ENCODE data around the gene VAMP8. TPM values are rescaled to one million over a fixed set of nuclear protein-coding genes. Genes with fewer than 3 reads are reported as not detected.
A peak's percentile ranks its signal among the peaks of the same experiment; 100 is the strongest.
"Not testable (repeated sequence)": the region's sequence is repeated elsewhere in the genome, so short reads cannot be mapped to it uniquely, and the experiment has no call there.

The VAMP8 gene
- polyA plus RNA-seq, 1 experiment = 0.70 TPM

- POLR2A ChIA-PET = no interaction called here
- CTCF ChIA-PET = interaction anchor here (0.8 to 19.5 kb wide), 4 partner anchors 9 to 115 kb away, joined by 3 to 460 read pairs (median 40); partner anchors contain the start of gene SH2D6
- Histone ChIP-seq H3K4me3 (ENCODE audit: low read depth, low read length) (peak overlapping the region; percentile 98), H3K27me3 (ENCODE audit: control insufficient read depth, insufficient read depth, low read length) (no peaks in the 10 kb centered on the region), H3K36me3 (ENCODE audit: control insufficient read depth, insufficient read depth, low read length) (peaks cover 12% of the 10 kb centered on the region)
- DNase-seq (ENCODE audit: low read depth) = no peak
- TF ChIP-seq CTCF (IDR thresholded peaks at IDR 0.05; ENCODE audit: insufficient read depth, low read depth, low read length) = no peak
Measured at GRCh38 chr2:85541753-85542457, 35.5 kb upstream of the VAMP8 start.

GRCh38 chr2:85542777-85543176, 34.6 kb upstream of the VAMP8 start:
- Histone ChIP-seq H3K27me3 (ENCODE audit: control insufficient read depth, insufficient read depth, low read length) (no peaks in the 10 kb centered on the region), H3K36me3 (ENCODE audit: control insufficient read depth, insufficient read depth, low read length) (peaks cover 12% of the 10 kb centered on the region), H3K4me3 (ENCODE audit: low read depth, low read length) (no peak overlapping the region)
- TF ChIP-seq CTCF (IDR thresholded peaks at IDR 0.05; ENCODE audit: insufficient read depth, low read depth, low read length) = no peak
- CTCF ChIA-PET = interaction anchor here (7.8 to 19.5 kb wide), 2 partner anchors 8 to 116 kb away, joined by 77 to 460 read pairs; partner anchors contain the start of gene SH2D6
- DNase-seq (ENCODE audit: low read depth) = no peak
- POLR2A ChIA-PET = no interaction called here

GRCh38 chr2:85544254-85544691, 33.1 kb upstream of the VAMP8 start:
- CTCF ChIA-PET = interaction anchor here (1.1 to 19.5 kb wide), 2 partner anchors 118 to 153 kb away, joined by 3 to 460 read pairs; partner anchors contain the start of gene SH2D6
- POLR2A ChIA-PET = interaction anchor here (0.7 kb wide), 1 partner anchor 107 kb away, joined by 3 read pairs; no protein-coding TSS in a partner anchor
- H3K36me3 ChIP-seq (ENCODE audit: control insufficient read depth, insufficient read depth, low read length) = peaks cover 12% of the 10 kb centered on the region
- H3K27me3 ChIP-seq (ENCODE audit: control insufficient read depth, insufficient read depth, low read length); DNase-seq (ENCODE audit: low read depth); H3K4me3 ChIP-seq (ENCODE audit: low read depth, low read length): not testable (repeated sequence)

- H3K27me3 ChIP-seq (ENCODE audit: control insufficient read depth, insufficient read depth, low read length); DNase-seq (ENCODE audit: low read depth); H3K4me3 ChIP-seq (ENCODE audit: low read depth, low read length): not testable (repeated sequence)
- ChIA-PET POLR2A (interaction anchor here (0.7 kb wide), 1 partner anchor 108 kb away, joined by 3 read pairs; no protein-coding TSS in a partner anchor), CTCF (interaction anchor here (1.1 to 19.5 kb wide), 2 partner anchors 119 to 154 kb away, joined by 3 to 460 read pairs; partner anchors contain the start of gene SH2D6)
- H3K36me3 ChIP-seq (ENCODE audit: control insufficient read depth, insufficient read depth, low read length) = peaks cover 12% of the 10 kb centered on the region
Measured at GRCh38 chr2:85544915-85545779, 32.2 kb upstream of the VAMP8 start.

GRCh38 chr2:85545780-85546240, 31.6 kb upstream of the VAMP8 start:
- Histone ChIP-seq H3K4me3 (ENCODE audit: low read depth, low read length) (no peak overlapping the region), H3K36me3 (ENCODE audit: control insufficient read depth, insufficient read depth, low read length) (peaks cover 14% of the 10 kb centered on the region), H3K27me3 (ENCODE audit: control insufficient read depth, insufficient read depth, low read length) (no peaks in the 10 kb centered on the region)
- POLR2A ChIA-PET = no interaction called here
- no peak for TF ChIP-seq CTCF (IDR thresholded peaks at IDR 0.05; ENCODE audit: insufficient read depth, low read depth, low read length)
- CTCF ChIA-PET = interaction anchor here (19.5 kb wide), 1 partner anchor 119 kb away, joined by 460 read pairs; the partner anchor contains the start of gene SH2D6
- DNase-seq (ENCODE audit: low read depth) = no peak
